GM12801 (cell line): ENCODE results near the gene RNPEP.

ENCODE experiments used
- CTCF ChIP-seq: IDR thresholded peaks from one replicate; pipeline ENCODE4 v1.5.1; 2011; ENCODE audit warnings: control low read depth; ENCODE audit not compliant: insufficient read length; ENCODE audit errors: extremely low read depth

RNPEP gene

GRCh38 chr1:201989354-201990128 is 7.1 kb downstream of the RNPEP start:
- no peak for TF ChIP-seq CTCF

GRCh38 chr1:201990427-201990826 is 8.0 kb downstream of the RNPEP start:
- no peak for TF ChIP-seq CTCF

GRCh38 chr1:201999625-202000238 is 17.3 kb downstream of the RNPEP start:
- no peak for TF ChIP-seq CTCF

GRCh38 chr1:202002507-202002906 is 20.1 kb downstream of the RNPEP start:
- no peak for TF ChIP-seq CTCF

GRCh38 chr1:202004711-202005110 is 22.3 kb downstream of the RNPEP start:
- no peak for TF ChIP-seq CTCF

GRCh38 chr1:202005958-202006357 is 23.5 kb downstream of the RNPEP start:
- no peak for TF ChIP-seq CTCF

GRCh38 chr1:202007304-202007703 is 24.9 kb downstream of the RNPEP start:
- no peak for TF ChIP-seq CTCF
